HCEC 1CT (cell line): ENCODE results near the gene MMS19.

ENCODE experiments used
- DNase-seq: peaks from one replicate; pipeline ENCODE4 v3.0.0-alpha.2; 2017

The MMS19 gene

GRCh38 chr10:97525086-97525485, 26.9 kb upstream of the MMS19 start:
- no peak for DNase-seq

GRCh38 chr10:97522937-97523336, 24.7 kb upstream of the MMS19 start:
- no peak for DNase-seq

GRCh38 chr10:97522071-97522470, 23.8 kb upstream of the MMS19 start:
- no peak for DNase-seq

- DNase-seq: no peak
These were observed 22.9 kb upstream of the MMS19 start for GRCh38 chr10:97520978-97521761.

- no peak for DNase-seq
These were observed 22.3 kb upstream of the MMS19 start for GRCh38 chr10:97520520-97520919.

GRCh38 chr10:97519342-97519741, 21.1 kb upstream of the MMS19 start:
- no peak for DNase-seq

GRCh38 chr10:97518301-97519043, 20.2 kb upstream of the MMS19 start:
- no peak for DNase-seq

- DNase-seq: no peak
These were observed 19.6 kb upstream of the MMS19 start for GRCh38 chr10:97517778-97518300.

- no peak for DNase-seq
These were observed 19.0 kb upstream of the MMS19 start for GRCh38 chr10:97517096-97517750.

GRCh38 chr10:97515271-97515978, 17.2 kb upstream of the MMS19 start:
- DNase-seq: no peak

- DNase-seq: no peak
These were observed 16.1 kb upstream of the MMS19 start for GRCh38 chr10:97514344-97514743.

GRCh38 chr10:97512993-97513392, 14.8 kb upstream of the MMS19 start:
- DNase-seq: no peak

GRCh38 chr10:97511711-97512440, 13.7 kb upstream of the MMS19 start:
- DNase-seq: no peak

GRCh38 chr10:97510686-97511085, 12.5 kb upstream of the MMS19 start:
- DNase-seq: no peak

GRCh38 chr10:97509120-97509680, 11.0 kb upstream of the MMS19 start:
- no peak for DNase-seq

GRCh38 chr10:97508342-97508741, 10.1 kb upstream of the MMS19 start:
- no peak for DNase-seq

- DNase-seq: no peak
These were observed 8.2 kb upstream of the MMS19 start for GRCh38 chr10:97506199-97506991.

GRCh38 chr10:97505152-97505551, 6.9 kb upstream of the MMS19 start:
- DNase-seq: no peak

- DNase-seq: no peak
These were observed 5.2 kb upstream of the MMS19 start for GRCh38 chr10:97503406-97503805.

- no peak for DNase-seq
These were observed 4.7 kb upstream of the MMS19 start for GRCh38 chr10:97502916-97503315.

GRCh38 chr10:97500297-97500575, 2.0 kb upstream of the MMS19 start:
- no peak for DNase-seq
